HepG2 (cell line): ENCODE results near the gene DEPDC1B. TPM values are rescaled to one million over a fixed set of nuclear protein-coding genes. Genes with fewer than 3 reads are reported as not detected.

Experiments used
- ARID4A ChIP-seq: sonication (generic); formaldehyde crosslinking; IDR thresholded peaks from 2 replicates; pipeline ENCODE4 v1.5.0; 2020; ENCODE audit warnings: mild to moderate bottlenecking, missing genetic modification reagents, borderline replicate concordance
- BCL6 ChIP-seq: IDR thresholded peaks from 2 replicates; pipeline ENCODE4 v1.6.1; 2016; ENCODE audit warnings: missing genetic modification reagents, missing compliant biosample characterization
- NFYC ChIP-seq: IDR thresholded peaks from 2 replicates; pipeline ENCODE4 v1.6.1; 2016; ENCODE audit warnings: missing genetic modification reagents, missing compliant biosample characterization
- PHF8 ChIP-seq: sonication (generic); formaldehyde crosslinking; IDR thresholded peaks from 2 replicates; pipeline ENCODE4 v1.5.0; 2020; ENCODE audit warnings: missing genetic modification reagents
- SP5 ChIP-seq: IDR thresholded peaks from 2 replicates; pipeline ENCODE4 v1.6.1; 2016; ENCODE audit warnings: low read depth, borderline replicate concordance
- XRCC5 ChIP-seq: fragments of 200-400 bp; formaldehyde crosslinking; optimal IDR thresholded peaks from 2 replicates; pipeline ENCODE3; 2017; ENCODE audit warnings: mild to moderate bottlenecking, low read length
- ZBTB3 ChIP-seq: sonication (generic); formaldehyde crosslinking; IDR thresholded peaks from 2 replicates; pipeline ENCODE4 v1.4.0; 2020; ENCODE audit warnings: low read depth, mild to moderate bottlenecking, moderate library complexity, missing genetic modification reagents, borderline replicate concordance
- ZFP36L1 ChIP-seq: sonication (generic); formaldehyde crosslinking; IDR thresholded peaks from 2 replicates; pipeline ENCODE4 v1.8.0; 2022; ENCODE audit warnings: mild to moderate bottlenecking, missing genetic modification reagents, moderate library complexity
- ZMYM3 ChIP-seq: sonication (generic); formaldehyde crosslinking; IDR thresholded peaks from 2 replicates; pipeline ENCODE4 v1.5.1; 2020; ENCODE audit warnings: mild to moderate bottlenecking, missing genetic modification reagents
- ZNF253 ChIP-seq: sonication (generic); formaldehyde crosslinking; IDR thresholded peaks from 2 replicates; pipeline ENCODE4 v1.8.0; 2022; ENCODE audit warnings: mild to moderate bottlenecking, missing genetic modification reagents, borderline replicate concordance
- ZNF331 ChIP-seq: sonication (generic); formaldehyde crosslinking; IDR thresholded peaks from 2 replicates; pipeline ENCODE4 v1.4.0; 2020; ENCODE audit warnings: missing genetic modification reagents
- ZNF510 ChIP-seq: sonication (generic); formaldehyde crosslinking; IDR thresholded peaks from 2 replicates; pipeline ENCODE4 v1.4.0; 2020; ENCODE audit warnings: low read depth, mild to moderate bottlenecking, missing genetic modification reagents
- ZNF567 ChIP-seq: sonication (generic); formaldehyde crosslinking; IDR thresholded peaks from 2 replicates; pipeline ENCODE4 v1.8.1; 2023; ENCODE audit warnings: mild to moderate bottlenecking, missing genetic modification reagents, borderline replicate concordance
- ZNF7 ChIP-seq: IDR thresholded peaks from 2 replicates; pipeline ENCODE4 v1.6.1; 2016; ENCODE audit warnings: missing biosample characterization, missing genetic modification reagents
- ZNF704 ChIP-seq: sonication (generic); formaldehyde crosslinking; IDR thresholded peaks from 2 replicates; pipeline ENCODE4 v1.8.1; 2023; ENCODE audit warnings: mild to moderate bottlenecking, inconsistent platforms, moderate library complexity, missing genetic modification reagents, borderline replicate concordance
- polyA plus RNA-seq, 8 experiments: library from polyadenylated mRNA; depleted of rRNA in 3 of 8; stranded (reverse) in 7 of 8; unstranded in 1 of 8; fragments of >200 nt; fragmentation: Illumina TruSeq in 4 of 8; extraction: Trizol in 4 of 8; gene quantifications; 2 replicates each; pipeline versions ENCODE4 v1.2.1 to v1.2.3, GENCODE V29; 2011 to 2016; ENCODE audit warnings: low read depth in 4 of 8, missing spikeins in 1 of 8, mixed read lengths in 1 of 8; ENCODE audit not compliant: insufficient read depth in 1 of 8
- total RNA-seq, 5 experiments: library from RNA; depleted of rRNA; stranded (reverse); fragments of >200 nt; fragmentation: Illumina TruSeq; extraction: Trizol; gene quantifications; 2 replicates each; pipeline ENCODE4 v1.2.3, GENCODE V29; 2016; ENCODE audit warnings: low read depth in 1 of 5
- TF ChIP-seq, protein P1 (sequence below): sonication (generic); formaldehyde crosslinking; IDR thresholded peaks from 2 replicates; pipeline ENCODE4 v1.4.0; 2020; ENCODE audit warnings: mild to moderate bottlenecking, missing genetic modification reagents

The DEPDC1B gene
- total and polyA plus RNA-seq, 2 of the 13 experiments (the other 11 are each of a cell fraction or from before 2014, with no cell fraction given) = 29.5 to 51.3 TPM

DNA sequence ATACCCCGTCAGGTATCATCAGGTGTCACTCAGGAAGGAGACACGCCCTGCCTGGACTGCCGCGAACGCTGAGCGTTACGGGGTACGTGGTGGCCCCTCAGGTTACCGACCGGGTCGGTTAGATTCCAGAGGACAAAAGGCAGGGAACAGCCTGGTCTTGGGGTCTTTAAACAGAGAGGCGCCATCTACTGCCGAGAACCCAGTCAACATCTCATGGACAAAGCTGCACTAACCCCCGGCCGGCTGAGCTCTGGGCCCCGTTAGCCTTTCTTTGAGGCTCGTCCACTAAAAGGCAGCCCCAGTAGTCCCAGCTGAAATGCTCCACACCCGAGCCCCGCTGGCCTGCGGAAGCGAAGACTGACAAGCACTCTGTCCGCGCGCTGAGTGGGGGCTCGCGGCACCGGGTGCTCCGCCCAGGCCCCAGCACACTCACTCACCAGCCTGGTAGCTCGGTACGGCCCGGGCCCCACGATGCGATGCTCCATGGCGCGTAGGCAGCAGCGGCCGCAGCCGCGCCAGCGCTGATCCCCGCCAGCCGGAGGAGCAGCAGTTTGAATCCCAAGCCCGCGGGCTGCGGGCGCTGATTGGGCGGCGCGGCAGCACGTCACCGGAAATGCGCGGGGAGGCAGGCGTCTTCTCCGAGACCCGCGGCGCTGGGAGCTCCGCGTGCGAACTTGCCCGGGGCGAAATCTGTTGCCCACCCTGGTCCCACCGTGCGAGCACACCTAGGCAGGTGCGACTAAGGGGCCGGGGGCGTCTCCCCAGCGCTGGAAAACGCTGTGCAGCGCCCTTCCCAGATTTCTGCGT is at the start of gene DEPDC1B (continued):
- TF ChIP-seq ARID4A (CRISPR knock-in tag) (peak; percentile 96), PHF8 (CRISPR knock-in tag) (peak; percentile 88), ZBTB3 (CRISPR knock-in tag) (no peak; the same call in 1 of the 2 replicates), ZNF7 (no peak), NFYC (CRISPR knock-in tag) (peak; percentile 92), ZNF510 (no peak), ZMYM3 (CRISPR knock-in tag) (no peak; the same call in none of the 2 replicates), ZNF704 (CRISPR knock-in tag) (peak; percentile 89; the same call in 1 of the 2 replicates), BCL6 (CRISPR knock-in tag) (0 out of 2 replicates have a peak, but pooled peaks have one; percentile 7), ZNF253 (peak; percentile 56), SP5 (CRISPR knock-in tag) (no peak; the same call in 1 of the 2 replicates), ZNF567 (CRISPR knock-in tag) (no peak), ZNF331 (CRISPR knock-in tag) (no peak), ZFP36L1 (CRISPR knock-in tag) (peak; percentile 96), XRCC5 (peak; percentile 62)
- TF ChIP-seq, protein P1, sequence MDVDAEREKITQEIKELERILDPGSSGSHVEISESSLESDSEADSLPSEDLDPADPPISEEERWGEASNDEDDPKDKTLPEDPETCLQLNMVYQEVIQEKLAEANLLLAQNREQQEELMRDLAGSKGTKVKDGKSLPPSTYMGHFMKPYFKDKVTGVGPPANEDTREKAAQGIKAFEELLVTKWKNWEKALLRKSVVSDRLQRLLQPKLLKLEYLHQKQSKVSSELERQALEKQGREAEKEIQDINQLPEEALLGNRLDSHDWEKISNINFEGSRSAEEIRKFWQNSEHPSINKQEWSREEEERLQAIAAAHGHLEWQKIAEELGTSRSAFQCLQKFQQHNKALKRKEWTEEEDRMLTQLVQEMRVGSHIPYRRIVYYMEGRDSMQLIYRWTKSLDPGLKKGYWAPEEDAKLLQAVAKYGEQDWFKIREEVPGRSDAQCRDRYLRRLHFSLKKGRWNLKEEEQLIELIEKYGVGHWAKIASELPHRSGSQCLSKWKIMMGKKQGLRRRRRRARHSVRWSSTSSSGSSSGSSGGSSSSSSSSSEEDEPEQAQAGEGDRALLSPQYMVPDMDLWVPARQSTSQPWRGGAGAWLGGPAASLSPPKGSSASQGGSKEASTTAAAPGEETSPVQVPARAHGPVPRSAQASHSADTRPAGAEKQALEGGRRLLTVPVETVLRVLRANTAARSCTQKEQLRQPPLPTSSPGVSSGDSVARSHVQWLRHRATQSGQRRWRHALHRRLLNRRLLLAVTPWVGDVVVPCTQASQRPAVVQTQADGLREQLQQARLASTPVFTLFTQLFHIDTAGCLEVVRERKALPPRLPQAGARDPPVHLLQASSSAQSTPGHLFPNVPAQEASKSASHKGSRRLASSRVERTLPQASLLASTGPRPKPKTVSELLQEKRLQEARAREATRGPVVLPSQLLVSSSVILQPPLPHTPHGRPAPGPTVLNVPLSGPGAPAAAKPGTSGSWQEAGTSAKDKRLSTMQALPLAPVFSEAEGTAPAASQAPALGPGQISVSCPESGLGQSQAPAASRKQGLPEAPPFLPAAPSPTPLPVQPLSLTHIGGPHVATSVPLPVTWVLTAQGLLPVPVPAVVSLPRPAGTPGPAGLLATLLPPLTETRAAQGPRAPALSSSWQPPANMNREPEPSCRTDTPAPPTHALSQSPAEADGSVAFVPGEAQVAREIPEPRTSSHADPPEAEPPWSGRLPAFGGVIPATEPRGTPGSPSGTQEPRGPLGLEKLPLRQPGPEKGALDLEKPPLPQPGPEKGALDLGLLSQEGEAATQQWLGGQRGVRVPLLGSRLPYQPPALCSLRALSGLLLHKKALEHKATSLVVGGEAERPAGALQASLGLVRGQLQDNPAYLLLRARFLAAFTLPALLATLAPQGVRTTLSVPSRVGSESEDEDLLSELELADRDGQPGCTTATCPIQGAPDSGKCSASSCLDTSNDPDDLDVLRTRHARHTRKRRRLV (CRISPR knock-in tag) = peak; percentile 75; the same call in 1 of the 2 replicates
